Gastrocnemius medialis (tissue), 4 donors: ENCODE data around the gene COA3.

Experiments used
- CTCF ChIP-seq, 5 experiments: fragments of 450-650 bp in 3 of 5; fragments of 200-600 bp in 2 of 5; sonication (generic) in 2 of 5; IDR thresholded peaks in 4 of 5; conservative IDR thresholded peaks in 1 of 5; 1 replicate in 4 of 5; 2 replicates in 1 of 5; pipeline ENCODE4 v1.5.1; 2016 to 2019; ENCODE audit warnings: antibody characterized with exemption in 5 of 5, mild to moderate bottlenecking in 3 of 5, moderate library complexity in 3 of 5
- POLR2A ChIP-seq, 2 donors: fragments of 450-650 bp; IDR thresholded peaks; one replicate each; pipeline ENCODE4 v1.6.1; 2017; ENCODE audit warnings: antibody characterized with exemption in 2 of 2, mild to moderate bottlenecking in 2 of 2, moderate library complexity in 2 of 2

GRCh38 chr17:42844271-42844670 lies 45.8 kb upstream of the COA3 start, which contains the start of gene AOC2:
- TF ChIP-seq POLR2A (IDR thresholded peaks at IDR 0.05) (no peak), CTCF (IDR thresholded peaks at IDR 0.05 in 4 of 5, conservative IDR thresholded peaks at IDR 0.05 in 1 of 5) (no peak)
